ENCODE measurements around the gene GPR21.

DNA sequence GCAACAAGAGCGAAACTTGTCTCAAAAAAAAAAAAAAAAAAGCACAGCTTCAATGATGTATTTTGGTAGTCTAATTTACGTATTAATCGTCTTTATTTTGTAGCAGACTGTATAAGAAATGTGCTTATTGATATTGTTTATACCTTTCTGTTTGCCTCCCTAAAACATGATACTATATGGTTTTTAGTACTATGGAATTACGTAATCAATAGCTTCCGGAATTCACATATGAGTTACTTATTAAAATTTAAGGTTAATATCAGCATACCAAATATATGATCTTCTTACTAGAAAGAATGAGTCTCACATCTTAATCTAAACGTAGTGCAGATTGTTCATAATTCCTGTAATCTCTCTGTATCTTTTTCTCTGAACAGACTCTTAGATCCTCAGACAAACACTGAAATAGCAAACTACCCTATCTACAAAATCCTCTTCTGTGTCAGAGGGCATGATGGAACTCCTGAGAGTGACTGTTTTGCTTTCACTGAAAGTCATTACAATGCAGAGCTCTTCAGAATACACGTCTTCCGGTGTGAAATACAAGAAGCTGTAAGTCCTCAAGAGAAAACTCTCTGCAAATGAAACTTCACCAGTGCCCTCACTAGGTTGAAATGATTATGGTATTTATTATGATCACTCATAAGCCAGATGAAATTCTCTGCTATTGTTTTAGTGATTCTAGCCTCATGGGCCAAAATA, 44.4 kb upstream of the GPR21 start:
- no peak for TF ChIP-seq GATA3 (IDR thresholded peaks at IDR 0.05; ENCODE audit: low read depth, low read length)
- no peak for TF ChIP-seq GATA2 (IDR thresholded peaks at IDR 0.05; ENCODE audit: low read depth, low read length)
